ENCODE measurements around the gene ACO1. TPM values are rescaled to one million over a fixed set of nuclear protein-coding genes. Genes with fewer than 3 reads are reported as not detected.

The ACO1 gene
- total RNA-seq, 5 donors from 2014 or later (not counting 1 experiment from before 2014, with no cell fraction given), result 5.2 to 8.5 (median 8.0) TPM

- Mint-ChIP-seq H3K4me1 (peaks cover 0 to 6% (median 0%) of the 10 kb centered on the region in 3 donors), H3K27me3 (no peaks in the 10 kb centered on the region), H3K4me3 (no peak overlapping the region), H3K9me3 (no peaks in the 10 kb centered on the region), H3K27ac (no peak overlapping the region), H3K36me3 (peaks cover 33% of the 10 kb centered on the region)
- H3K27me3 ChIP-seq (replicated peaks in 1 of 2; ENCODE audit: control insufficient read depth in 2 of 2, extremely low read depth in 1 of 2, insufficient read depth in 2 of 2, low read length in 1 of 2), result no peaks in the 10 kb centered on the region
- ChIA-PET POLR2A (no interaction called here), CTCF (interaction anchor here (1.4 to 3.5 kb wide), 2 partner anchors 52 to 53 kb away, joined by 7 to 21 read pairs; no protein-coding TSS in a partner anchor)
- H3K9me3 ChIP-seq, result no peaks in the 10 kb centered on the region
- 100% methylated on average over 1 of the region's 8 CpGs for WGBS (ENCODE audit: insufficient coverage)
- DNase-seq, result no peak
- H3K4me1 ChIP-seq (ENCODE audit: control insufficient read depth in 1 of 2, extremely low read depth in 1 of 2, insufficient read depth in 2 of 2, low read length in 2 of 2), result no peaks in the 10 kb centered on the region
- H3K4me3 ChIP-seq (ENCODE audit: control insufficient read depth in 1 of 2, extremely low read depth in 1 of 2, low read length in 1 of 2), result no peak overlapping the region
- no peak overlapping the region for H3K27ac ChIP-seq (ENCODE audit: low read length)
- ATAC-seq (replicated peaks in 1 of 4), result no peak
- H3K36me3 ChIP-seq (ENCODE audit: control insufficient read depth in 2 of 2, extremely low read depth in 1 of 2, insufficient read depth in 1 of 2, low read length in 1 of 2), result peaks cover 0 to 28% of the 10 kb centered on the region in 2 donors
Measured at GRCh38 chr9:32431196-32431595, 46.8 kb downstream of the ACO1 start.

- H3K4me3 Mint-ChIP-seq, result no peak overlapping the region
- DNase-seq (peak in 29 of 35 experiments; percentile 2 to 59 (median 16)), ATAC-seq (replicated peaks in 1 of 4) (peak in 3 of 4 experiments; percentile 38 to 58 (median 39))
- CTCF ChIA-PET, result interaction anchor here (1.4 to 3.5 kb wide), 4 partner anchors 53 to 148 kb away, joined by 3 to 21 read pairs (median 13); no protein-coding TSS in a partner anchor
- no peaks in the 10 kb centered on the region for H3K9me3 Mint-ChIP-seq
- Histone ChIP-seq H3K4me1 (ENCODE audit: control insufficient read depth in 1 of 2, extremely low read depth in 1 of 2, insufficient read depth in 2 of 2, low read length in 2 of 2) (no peaks in the 10 kb centered on the region), H3K36me3 (ENCODE audit: control insufficient read depth in 2 of 2, extremely low read depth in 1 of 2, insufficient read depth in 1 of 2, low read length in 1 of 2) (peaks cover 0 to 30% of the 10 kb centered on the region in 2 donors), H3K27me3 (replicated peaks in 1 of 2; ENCODE audit: control insufficient read depth in 2 of 2, extremely low read depth in 1 of 2, insufficient read depth in 2 of 2, low read length in 1 of 2) (no peaks in the 10 kb centered on the region), H3K27ac (ENCODE audit: low read length) (no peak overlapping the region), H3K9me3 (no peaks in the 10 kb centered on the region), H3K4me3 (ENCODE audit: control insufficient read depth in 1 of 2, extremely low read depth in 1 of 2, low read length in 1 of 2) (no peak overlapping the region)
- peaks cover 0 to 4% (median 0%) of the 10 kb centered on the region in 3 donors for H3K4me1 Mint-ChIP-seq
- peaks cover 33% of the 10 kb centered on the region for H3K36me3 Mint-ChIP-seq
- no peaks in the 10 kb centered on the region for H3K27me3 Mint-ChIP-seq
- WGBS (ENCODE audit: insufficient coverage), result 100% methylated on average over 1 of the region's 10 CpGs
- POLR2A ChIA-PET, result no interaction called here
- no peak overlapping the region for H3K27ac Mint-ChIP-seq
Measured at GRCh38 chr9:32431940-32432555, 47.6 kb downstream of the ACO1 start.

GRCh38 chr9:32434892-32435291 is 50.4 kb downstream of the ACO1 start:
- ATAC-seq (replicated peaks in 1 of 4) (no peak), DNase-seq (no peak)
- peaks cover 0 to 33% of the 10 kb centered on the region in 2 donors for H3K36me3 ChIP-seq (ENCODE audit: control insufficient read depth in 2 of 2, extremely low read depth in 1 of 2, insufficient read depth in 1 of 2, low read length in 1 of 2)
- Mint-ChIP-seq H3K36me3 (peaks cover 37% of the 10 kb centered on the region), H3K4me1 (no peaks in the 10 kb centered on the region), H3K9me3 (no peaks in the 10 kb centered on the region), H3K27ac (no peak overlapping the region), H3K4me3 (no peak overlapping the region), H3K27me3 (no peaks in the 10 kb centered on the region)
- H3K27ac ChIP-seq (ENCODE audit: low read length), result no peak overlapping the region
- H3K27me3 ChIP-seq (replicated peaks in 1 of 2; ENCODE audit: control insufficient read depth in 2 of 2, extremely low read depth in 1 of 2, insufficient read depth in 2 of 2, low read length in 1 of 2), result no peaks in the 10 kb centered on the region
- POLR2A ChIA-PET, result interaction anchor here in 1 of 2 donors (0.6 kb wide), 1 partner anchor 65 kb away, joined by 3 read pairs; no protein-coding TSS in a partner anchor
- CTCF ChIA-PET, result interaction anchor here (0.8 to 1.2 kb wide), 3 partner anchors 55 to 147 kb away, joined by 3 to 5 read pairs (median 3); no protein-coding TSS in a partner anchor
- H3K4me1 ChIP-seq (ENCODE audit: control insufficient read depth in 1 of 2, extremely low read depth in 1 of 2, insufficient read depth in 2 of 2, low read length in 2 of 2), result no peaks in the 10 kb centered on the region
- H3K9me3 ChIP-seq, result no peaks in the 10 kb centered on the region
- no peak overlapping the region for H3K4me3 ChIP-seq (ENCODE audit: control insufficient read depth in 1 of 2, extremely low read depth in 1 of 2, low read length in 1 of 2)
- WGBS (ENCODE audit: insufficient coverage), result no CpG with 5 or more reads among the region's 6 CpGs

- WGBS (ENCODE audit: insufficient coverage), result 100% methylated on average over 1 of the region's 5 CpGs
- Mint-ChIP-seq H3K27ac (peak overlapping the region in 1 of 2 donors; percentile 52), H3K9me3 (no peaks in the 10 kb centered on the region), H3K4me3 (no peak overlapping the region), H3K4me1 (no peaks in the 10 kb centered on the region), H3K36me3 (peaks cover 42% of the 10 kb centered on the region), H3K27me3 (no peaks in the 10 kb centered on the region)
- H3K36me3 ChIP-seq (ENCODE audit: control insufficient read depth in 2 of 2, extremely low read depth in 1 of 2, insufficient read depth in 1 of 2, low read length in 1 of 2), result peaks cover 2 to 17% of the 10 kb centered on the region in 2 donors
- no peak for DNase-seq
- POLR2A ChIA-PET, result no interaction called here
- H3K4me3 ChIP-seq (ENCODE audit: control insufficient read depth in 1 of 2, extremely low read depth in 1 of 2, low read length in 1 of 2), result no peak overlapping the region
- ATAC-seq (replicated peaks in 1 of 4), result no peak
- H3K9me3 ChIP-seq, result no peaks in the 10 kb centered on the region
- H3K27ac ChIP-seq (ENCODE audit: low read length), result no peak overlapping the region
- no peaks in the 10 kb centered on the region for H3K4me1 ChIP-seq (ENCODE audit: control insufficient read depth in 1 of 2, extremely low read depth in 1 of 2, insufficient read depth in 2 of 2, low read length in 2 of 2)
- H3K27me3 ChIP-seq (replicated peaks in 1 of 2; ENCODE audit: control insufficient read depth in 2 of 2, extremely low read depth in 1 of 2, insufficient read depth in 2 of 2, low read length in 1 of 2), result no peaks in the 10 kb centered on the region
- CTCF ChIA-PET, result no interaction called here
Measured at GRCh38 chr9:32441678-32442077, 57.2 kb downstream of the ACO1 start.

DNA sequence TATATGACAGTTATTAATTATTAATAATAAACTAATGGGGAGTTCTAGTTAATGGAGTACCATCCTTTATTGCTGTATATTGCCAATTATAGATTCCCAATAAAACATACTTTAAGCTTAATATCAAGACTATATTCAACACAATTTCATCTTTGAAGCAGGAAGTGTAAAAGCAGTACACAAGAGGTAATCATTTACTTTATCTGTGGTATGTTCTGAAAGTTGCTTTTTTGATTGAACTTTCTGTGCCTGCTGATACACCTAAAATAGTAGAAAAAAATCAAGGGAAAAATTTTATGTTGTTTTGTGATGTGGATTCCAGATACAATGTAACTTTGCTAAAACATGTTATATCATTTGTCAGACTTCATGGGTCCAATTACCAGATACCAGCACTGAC is 58.0 kb downstream of the ACO1 start:
- Histone ChIP-seq H3K4me1 (ENCODE audit: control insufficient read depth in 1 of 2, extremely low read depth in 1 of 2, insufficient read depth in 2 of 2, low read length in 2 of 2) (no peaks in the 10 kb centered on the region), H3K27me3 (replicated peaks in 1 of 2; ENCODE audit: control insufficient read depth in 2 of 2, extremely low read depth in 1 of 2, insufficient read depth in 2 of 2, low read length in 1 of 2) (no peaks in the 10 kb centered on the region), H3K27ac (ENCODE audit: low read length) (no peak overlapping the region), H3K36me3 (ENCODE audit: control insufficient read depth in 2 of 2, extremely low read depth in 1 of 2, insufficient read depth in 1 of 2, low read length in 1 of 2) (peaks cover 2 to 22% of the 10 kb centered on the region in 2 donors), H3K9me3 (no peaks in the 10 kb centered on the region), H3K4me3 (ENCODE audit: control insufficient read depth in 1 of 2, extremely low read depth in 1 of 2, low read length in 1 of 2) (no peak overlapping the region)
- Mint-ChIP-seq H3K4me3 (no peak overlapping the region), H3K27me3 (no peaks in the 10 kb centered on the region), H3K36me3 (peaks cover 49% of the 10 kb centered on the region), H3K27ac (no peak overlapping the region), H3K9me3 (no peaks in the 10 kb centered on the region), H3K4me1 (no peaks in the 10 kb centered on the region)
- DNase-seq (no peak), ATAC-seq (replicated peaks in 1 of 4) (no peak)
- CTCF ChIA-PET, result no interaction called here
- POLR2A ChIA-PET, result no interaction called here

DNA sequence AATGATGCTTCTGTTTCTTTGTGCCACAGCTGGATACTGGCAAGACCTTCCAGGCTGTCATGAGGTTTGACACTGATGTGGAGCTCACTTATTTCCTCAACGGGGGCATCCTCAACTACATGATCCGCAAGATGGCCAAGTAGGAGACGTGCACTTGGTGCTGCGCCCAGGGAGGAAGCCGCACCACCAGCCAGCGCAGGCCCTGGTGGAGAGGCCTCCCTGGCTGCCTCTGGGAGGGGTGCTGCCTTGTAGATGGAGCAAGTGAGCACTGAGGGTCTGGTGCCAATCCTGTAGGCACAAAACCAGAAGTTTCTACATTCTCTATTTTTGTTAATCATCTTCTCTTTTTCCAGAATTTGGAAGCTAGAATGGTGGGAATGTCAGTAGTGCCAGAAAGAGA is 65.5 kb downstream of the ACO1 start:
- Mint-ChIP-seq H3K27ac (no peak overlapping the region), H3K27me3 (no peaks in the 10 kb centered on the region), H3K4me1 (no peaks in the 10 kb centered on the region), H3K9me3 (no peaks in the 10 kb centered on the region), H3K4me3 (no peak overlapping the region), H3K36me3 (peaks cover 61% of the 10 kb centered on the region)
- Histone ChIP-seq H3K27me3 (replicated peaks in 1 of 2; ENCODE audit: control insufficient read depth in 2 of 2, extremely low read depth in 1 of 2, insufficient read depth in 2 of 2, low read length in 1 of 2) (no peaks in the 10 kb centered on the region), H3K9me3 (no peaks in the 10 kb centered on the region), H3K27ac (ENCODE audit: low read length) (no peak overlapping the region), H3K4me3 (ENCODE audit: control insufficient read depth in 1 of 2, extremely low read depth in 1 of 2, low read length in 1 of 2) (no peak overlapping the region), H3K4me1 (ENCODE audit: control insufficient read depth in 1 of 2, extremely low read depth in 1 of 2, insufficient read depth in 2 of 2, low read length in 2 of 2) (no peaks in the 10 kb centered on the region), H3K36me3 (ENCODE audit: control insufficient read depth in 2 of 2, extremely low read depth in 1 of 2, insufficient read depth in 1 of 2, low read length in 1 of 2) (peaks cover 13 to 61% of the 10 kb centered on the region in 2 donors)
- DNase-seq (no peak), ATAC-seq (replicated peaks in 1 of 4) (no peak)
- WGBS (ENCODE audit: insufficient coverage), result 100% methylated on average over 2 of the region's 6 CpGs
- CTCF ChIA-PET, result no interaction called here
- POLR2A ChIA-PET, result interaction anchor here in 1 of 2 donors (0.6 kb wide), 1 partner anchor 14 kb away, joined by 3 read pairs; no protein-coding TSS in a partner anchor
